Bone marrow (tissue), 2 donors: Measurements from ENCODE around the gene MED15.

Experiments used
- DNase-seq, 2 donors: peaks; one replicate each; lab custom pipeline; 2025; lab: John Stamatoyannopoulos, UW

The MED15 gene

DNA sequence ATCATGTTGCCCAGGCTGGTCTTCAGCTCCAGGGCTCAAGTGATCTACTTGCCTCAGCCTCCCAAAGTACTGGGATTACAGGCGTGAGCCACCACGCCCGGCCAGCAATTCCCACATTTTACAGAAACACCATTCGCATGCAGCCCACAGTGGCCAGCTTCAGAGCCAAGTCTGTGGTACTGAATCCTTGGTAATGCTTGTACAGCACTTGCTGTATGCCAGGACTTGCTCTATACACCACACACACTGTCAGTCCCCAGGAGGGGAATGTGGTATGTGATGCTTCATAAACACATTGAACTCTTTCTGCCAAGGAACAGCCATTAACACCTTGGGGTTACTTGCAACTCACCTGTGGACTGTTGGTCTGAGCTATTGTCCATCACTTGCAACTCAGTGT is 119.4 kb downstream of the MED15 start:
- DNase-seq = no peak

GRCh38 chr22:20627432-20627831 is 120.0 kb downstream of the MED15 start:
- DNase-seq = no peak

DNA sequence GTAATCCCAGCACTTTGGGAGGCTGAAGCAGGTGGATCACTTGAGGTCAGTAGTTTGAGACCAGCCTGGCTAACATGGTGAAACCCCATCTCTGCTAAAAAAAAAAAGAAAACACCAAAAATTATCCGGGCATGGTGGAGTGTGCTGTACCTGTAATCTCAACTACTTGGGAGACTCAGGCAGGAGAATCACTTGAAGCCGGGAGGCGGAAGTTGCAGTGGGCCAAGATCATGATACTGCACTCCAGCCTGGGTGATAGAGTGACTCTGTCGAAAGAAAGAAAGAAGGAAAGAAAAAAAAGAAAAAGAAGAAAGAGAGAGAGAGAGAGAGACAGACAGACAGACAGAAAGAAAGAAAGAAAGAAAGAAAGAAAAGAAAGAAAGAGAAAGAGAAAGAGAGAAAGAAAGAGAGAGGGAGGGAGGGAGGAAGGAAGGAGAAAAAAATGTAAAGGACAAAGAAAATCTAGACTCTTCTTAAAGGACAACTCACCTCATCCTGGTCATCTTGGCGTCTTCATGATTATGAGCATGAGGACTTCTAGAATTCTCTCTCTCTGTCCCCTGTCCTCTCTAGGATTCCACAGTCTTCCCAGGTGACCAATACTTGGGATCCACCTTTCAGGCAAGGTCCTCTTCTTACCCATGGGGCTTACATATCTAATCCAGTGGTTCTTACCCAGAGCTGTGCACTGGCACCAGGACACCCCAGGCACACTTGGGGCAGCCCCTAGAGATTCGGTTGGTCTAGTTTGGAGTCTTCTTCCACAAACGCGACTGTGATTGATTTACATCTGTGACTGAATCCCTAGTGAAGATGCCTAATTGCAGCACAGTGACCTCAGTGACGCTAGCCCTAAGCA is 120.9 kb downstream of the MED15 start:
- no peak for DNase-seq

DNA sequence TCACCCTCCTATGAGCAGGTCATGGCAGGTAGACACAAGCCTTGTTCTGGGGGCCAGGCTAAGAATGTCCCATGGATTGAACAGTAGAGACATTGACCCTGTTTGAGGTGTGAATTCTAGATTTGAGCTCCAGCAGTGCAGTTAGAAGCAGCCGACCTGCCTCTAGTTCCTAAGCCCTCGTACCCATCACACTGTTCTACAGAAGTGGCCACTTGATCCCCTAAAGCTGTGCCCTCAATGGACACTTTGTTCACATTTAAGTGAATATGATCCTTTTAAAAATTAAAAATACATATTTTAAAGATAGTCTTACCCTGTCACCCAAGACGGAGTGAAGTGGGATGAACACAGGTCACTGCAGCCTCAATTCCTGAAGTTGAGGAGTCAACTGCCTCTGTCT is 122.0 kb downstream of the MED15 start:
- DNase-seq = no peak

- DNase-seq = no peak
Observed at GRCh38 chr22:20630873-20631617, 123.6 kb downstream of the MED15 start.

DNA sequence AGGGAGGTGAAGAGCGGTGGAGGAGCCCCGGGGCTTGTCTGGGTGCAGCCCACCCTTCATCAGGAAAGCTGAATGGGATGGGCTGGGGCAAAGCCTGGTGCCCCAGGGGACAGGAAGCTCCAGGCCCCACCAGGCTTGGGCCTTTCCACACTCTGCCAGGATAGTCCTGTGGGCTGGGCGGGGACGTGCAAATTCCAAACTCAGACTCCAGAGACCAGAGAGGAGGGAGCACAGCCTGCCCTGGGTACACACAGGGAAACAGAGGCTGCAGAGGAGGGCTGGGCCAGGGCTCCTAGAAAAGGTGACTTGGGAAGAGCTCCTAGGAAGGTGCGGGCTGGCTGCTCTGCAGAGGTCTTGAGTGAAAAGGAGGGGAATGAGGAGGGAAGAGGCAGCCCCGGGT is 124.7 kb downstream of the MED15 start:
- no peak for DNase-seq

DNA sequence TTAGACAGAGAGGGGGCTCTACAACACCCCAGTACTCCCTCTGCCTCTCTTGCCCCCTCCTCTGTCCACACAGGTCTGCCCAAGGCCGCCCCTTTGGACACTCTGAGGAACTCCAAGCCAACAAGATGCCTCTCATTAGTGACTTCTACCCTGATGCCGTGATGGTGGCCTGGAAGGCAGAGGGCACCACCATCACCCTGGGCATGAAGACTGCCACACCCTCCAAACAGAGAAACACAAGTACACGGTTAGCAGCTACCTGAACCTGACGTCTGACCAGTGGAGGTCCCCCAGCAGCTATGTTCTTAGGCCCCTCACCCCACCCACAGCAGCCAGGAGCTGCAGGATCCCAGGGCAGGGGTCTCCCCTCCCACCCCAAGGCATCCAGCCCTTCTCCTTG is 125.1 kb downstream of the MED15 start:
- no peak for DNase-seq

GRCh38 chr22:20634560-20635226 is 127.3 kb downstream of the MED15 start:
- no peak for DNase-seq

- no peak for DNase-seq
Observed at GRCh38 chr22:20635227-20635591, 127.8 kb downstream of the MED15 start.

DNA sequence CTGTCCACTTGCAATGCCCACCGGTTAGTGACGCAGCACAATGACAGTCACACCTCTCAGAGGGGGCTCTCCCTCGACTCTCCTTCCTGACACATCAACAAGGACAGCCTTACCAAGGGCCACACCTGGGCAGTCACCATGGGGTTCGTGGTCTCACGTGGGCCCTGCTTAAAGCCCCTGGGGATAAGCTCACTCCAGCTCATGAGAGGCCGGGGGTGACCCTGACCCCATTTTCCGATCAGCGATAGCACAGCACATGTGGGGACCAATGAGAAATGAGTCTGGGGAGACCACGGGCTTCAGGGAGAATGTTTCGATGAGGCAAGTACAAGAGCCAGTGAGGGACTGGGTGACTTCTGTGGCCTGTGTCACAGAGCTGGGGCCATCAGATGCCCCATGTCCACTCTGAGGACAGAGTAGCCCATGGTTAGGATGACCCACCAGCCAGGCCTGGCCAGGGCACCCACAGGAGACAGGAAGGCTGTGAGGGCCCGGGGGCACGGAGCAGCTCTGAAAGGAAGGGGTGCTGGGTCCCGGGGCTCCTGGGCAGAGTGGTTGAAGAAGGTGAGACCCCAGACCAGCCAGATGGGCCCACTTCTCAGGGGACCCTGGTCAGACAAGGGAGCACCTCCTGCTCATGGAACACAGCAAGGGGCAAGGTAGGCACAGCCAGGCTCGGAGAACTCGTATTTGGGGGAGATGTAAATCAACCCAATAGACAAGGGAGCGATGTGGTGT is 128.8 kb downstream of the MED15 start:
- DNase-seq = no peak

- DNase-seq = no peak
Observed at GRCh38 chr22:20636945-20637344, 129.5 kb downstream of the MED15 start.
